H9 (cell line): ENCODE measurements around the gene ABHD13. TPM values are rescaled to one million over a fixed set of nuclear protein-coding genes. Genes with fewer than 3 reads are reported as not detected.

ENCODE experiments used
- DNase-seq: peaks from one replicate; pipeline ENCODE4 v3.0.0-alpha.2; 2017
- H2AFZ ChIP-seq: one replicate; pipeline ENCODE4 v1.6.1; 2013; ENCODE audit warnings: mild to moderate bottlenecking, low read length, control low read depth, moderate library complexity
- H2AK5ac ChIP-seq: 2 replicates; pipeline ENCODE4 v1.6.1; 2013; ENCODE audit warnings: low read length, control low read depth, mixed read lengths; ENCODE audit not compliant: insufficient read length
- H2BK120ac ChIP-seq: one replicate; pipeline ENCODE4 v1.6.1; 2013; ENCODE audit warnings: low read depth, mild to moderate bottlenecking, low read length, control low read depth, inconsistent platforms; ENCODE audit not compliant: poor library complexity, severe bottlenecking
- H2BK12ac ChIP-seq: 2 replicates; pipeline ENCODE4 v1.6.1; 2013; ENCODE audit warnings: low read length, control low read depth, mixed read lengths, low read depth; ENCODE audit not compliant: insufficient read length
- H2BK15ac ChIP-seq: 2 replicates; pipeline ENCODE4 v1.6.1; 2013; ENCODE audit warnings: low read depth, low read length, control low read depth
- H2BK20ac ChIP-seq: one replicate; pipeline ENCODE4 v1.6.1; 2013; ENCODE audit warnings: low read depth, mild to moderate bottlenecking, low read length, control low read depth, inconsistent platforms; ENCODE audit not compliant: poor library complexity, severe bottlenecking
- H2BK5ac ChIP-seq: 2 replicates; pipeline ENCODE4 v1.6.1; 2013; ENCODE audit warnings: low read length, control low read depth, mixed read lengths; ENCODE audit not compliant: insufficient read length
- H3K14ac ChIP-seq: 2 replicates; pipeline ENCODE4 v1.6.1; 2013; ENCODE audit warnings: low read length, control low read depth; ENCODE audit not compliant: insufficient read depth
- H3K18ac ChIP-seq: 2 replicates; pipeline ENCODE4 v1.6.1; 2013; ENCODE audit warnings: low read depth, mild to moderate bottlenecking, mixed read lengths, low read length, control low read depth; ENCODE audit not compliant: insufficient read length
- H3K23ac ChIP-seq: 2 replicates; pipeline ENCODE4 v1.6.1; 2013; ENCODE audit warnings: low read length, control low read depth, mixed read lengths, low read depth; ENCODE audit not compliant: insufficient read length
- H3K23me2 ChIP-seq: 2 replicates; pipeline ENCODE4 v1.6.1; 2013; ENCODE audit warnings: low read depth, mild to moderate bottlenecking, mixed read lengths, low read length, control low read depth; ENCODE audit not compliant: insufficient read length, poor library complexity, severe bottlenecking
- H3K27ac ChIP-seq: 2 replicates; pipeline ENCODE4 v1.5.1; 2013; ENCODE audit warnings: low read length, control low read depth, mixed read lengths, low read depth; ENCODE audit not compliant: insufficient read length
- H3K27me3 ChIP-seq: 2 replicates; pipeline ENCODE4 v1.6.1; 2013; ENCODE audit warnings: low read length, control low read depth, inconsistent platforms; ENCODE audit not compliant: insufficient read depth
- H3K4ac ChIP-seq: 2 replicates; pipeline ENCODE4 v1.6.1; 2013; ENCODE audit warnings: low read depth, mild to moderate bottlenecking, control low read depth, inconsistent platforms, low read length, moderate library complexity
- H3K4me1 ChIP-seq: 2 replicates; pipeline ENCODE4 v1.6.1; 2013; ENCODE audit warnings: low read length, control low read depth, inconsistent platforms; ENCODE audit not compliant: insufficient read depth
- H3K4me2 ChIP-seq: 2 replicates; pipeline ENCODE4 v1.6.1; 2013; ENCODE audit warnings: low read length, control low read depth, mixed read lengths; ENCODE audit not compliant: insufficient read length, insufficient read depth
- H3K56ac ChIP-seq: 2 replicates; pipeline ENCODE4 v1.6.1; 2013; ENCODE audit warnings: low read depth, mild to moderate bottlenecking, mixed read lengths, low read length, control low read depth; ENCODE audit not compliant: insufficient read length
- H3K79me1 ChIP-seq: 2 replicates; pipeline ENCODE4 v1.6.1; 2013; ENCODE audit warnings: low read depth, mild to moderate bottlenecking, moderate library complexity, low read length, control low read depth, inconsistent platforms; ENCODE audit not compliant: insufficient read depth, poor library complexity, severe bottlenecking
- H3K79me2 ChIP-seq: 2 replicates; pipeline ENCODE4 v1.6.1; 2013; ENCODE audit warnings: low read length, control low read depth, inconsistent platforms; ENCODE audit not compliant: insufficient read depth
- H3K9ac ChIP-seq: 2 replicates; pipeline ENCODE4 v1.6.1; 2013; ENCODE audit warnings: low read length, control low read depth, mixed read lengths; ENCODE audit not compliant: insufficient read length; ENCODE audit errors: extremely low read depth
- H3K9me3 ChIP-seq: one replicate; pipeline ENCODE4 v1.6.1; 2013; ENCODE audit warnings: low read depth, low read length, inconsistent platforms; ENCODE audit not compliant: control insufficient read depth
- H3T11ph ChIP-seq: one replicate; pipeline ENCODE4 v1.6.1; 2013; ENCODE audit warnings: mild to moderate bottlenecking, low read length, control low read depth, inconsistent platforms
- H4K20me1 ChIP-seq: one replicate; pipeline ENCODE4 v1.6.1; 2013; ENCODE audit not compliant: control insufficient read depth, insufficient read length, insufficient read depth
- H4K5ac ChIP-seq: 2 replicates; pipeline ENCODE4 v1.6.1; 2013; ENCODE audit warnings: low read depth, mild to moderate bottlenecking, mixed read lengths, low read length, control low read depth; ENCODE audit not compliant: insufficient read length
- H4K8ac ChIP-seq: replicated peaks from 2 replicates; pipeline ENCODE4 v1.6.1; 2013; ENCODE audit warnings: low read length, control low read depth, mixed read lengths, low read depth; ENCODE audit not compliant: insufficient read length
- H4K91ac ChIP-seq: 2 replicates; pipeline ENCODE4 v1.6.1; 2013; ENCODE audit warnings: low read depth, mild to moderate bottlenecking, moderate library complexity, mixed read lengths, low read length, control low read depth; ENCODE audit not compliant: insufficient read length
- H3K27ac Mint-ChIP-seq, 3 experiments: 2 replicates in 2 of 3; 3 replicates in 1 of 3; pipeline ENCODE4 v1.8.0; 2020 to 2021; ENCODE audit warnings: mixed read lengths in 3 of 3, mild to moderate bottlenecking in 1 of 3, moderate library complexity in 1 of 3
- H3K27me3 Mint-ChIP-seq: 2 replicates; pipeline ENCODE4 v1.8.0; 2021; ENCODE audit warnings: low read depth, mild to moderate bottlenecking, moderate library complexity, mixed read lengths
- H3K36me3 Mint-ChIP-seq, 3 experiments: 2 replicates in 2 of 3; 3 replicates in 1 of 3; pipeline ENCODE4 v1.8.0; 2020 to 2021; ENCODE audit warnings: low read depth in 3 of 3, mixed read lengths in 3 of 3; ENCODE audit not compliant: insufficient read depth in 1 of 3
- H3K4me1 Mint-ChIP-seq, 2 experiments: 2 replicates each; pipeline ENCODE4 v1.8.0; 2020; ENCODE audit warnings: mixed read lengths in 2 of 2
- H3K4me3 Mint-ChIP-seq, 2 experiments: 2 replicates in 1 of 2; 3 replicates in 1 of 2; pipeline ENCODE4 v1.8.0; 2020 to 2021; ENCODE audit warnings: mild to moderate bottlenecking in 2 of 2, mixed read lengths in 2 of 2, moderate library complexity in 1 of 2
- H3K9me3 Mint-ChIP-seq, 2 experiments: 2 replicates in 1 of 2; 3 replicates in 1 of 2; pipeline ENCODE4 v1.8.0; 2020; ENCODE audit warnings: mild to moderate bottlenecking in 2 of 2, mixed read lengths in 2 of 2, moderate library complexity in 1 of 2
- CTCF ChIP-seq: fragments of 200-600 bp; sonication (generic); conservative IDR thresholded peaks from 3 replicates; pipeline ENCODE4 v1.8.0; 2021; ENCODE audit warnings: antibody characterized with exemption, mild to moderate bottlenecking
- WGBS: extraction: QIAGEN DNeasy Blood & Tissue Kit; methylation state at CpG from one replicate; pipeline ENCODE4 v1.1.7; 2013; ENCODE audit warnings: missing lambda C conversion rate, low lambda C conversion rate, mixed read lengths; ENCODE audit not compliant: insufficient read length; ENCODE audit errors: extremely low coverage; 5-methylcytosine and 5-hydroxymethylcytosine counted together
- total RNA-seq: library from RNA; stranded (reverse); gene quantifications from 2 replicates; pipeline ENCODE4 v1.2.1, GENCODE V29; 2021

ABHD13 gene
- total RNA-seq, 1 experiment from 2014 or later, result 6.2 TPM

DNA sequence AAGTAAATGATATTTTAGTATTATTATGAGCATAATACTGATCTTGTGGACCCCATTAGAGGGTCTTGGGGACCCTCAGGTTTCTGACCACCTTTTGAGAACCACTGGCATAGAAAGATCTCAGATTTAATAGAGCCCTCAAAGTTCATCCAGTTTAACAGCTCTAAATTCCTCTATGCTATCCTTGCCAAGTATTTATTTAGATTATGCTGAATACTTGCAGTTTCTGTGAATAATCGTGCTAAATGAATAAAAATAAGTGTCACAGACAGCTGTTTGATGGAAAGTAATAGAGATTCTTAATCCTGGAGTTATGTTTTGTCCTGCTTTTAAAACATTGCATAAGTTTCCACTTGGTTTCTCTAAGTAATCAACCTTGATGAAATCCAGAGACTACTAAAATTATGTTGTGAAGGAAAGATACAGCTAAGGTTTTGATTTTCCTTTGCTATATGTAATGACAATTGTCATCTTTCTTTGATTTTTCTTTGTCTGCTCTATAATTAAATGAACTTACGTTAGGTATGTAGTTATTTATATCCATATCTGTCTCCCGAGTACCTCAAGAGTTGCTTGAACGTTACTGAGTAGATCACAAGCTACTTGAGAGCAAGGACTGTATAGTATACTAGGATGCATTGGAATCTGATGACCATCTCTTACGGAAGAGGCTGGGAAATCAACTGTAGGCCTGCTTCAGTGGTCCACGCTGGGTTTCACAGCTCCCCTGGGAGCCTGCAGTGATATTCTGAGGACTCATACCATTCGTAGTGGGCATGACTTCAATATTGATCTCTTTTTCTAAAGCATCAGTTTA, 5.7 kb downstream of the ABHD13 start:
- Histone ChIP-seq H2AK5ac (no peak overlapping the region), H2BK15ac (no peak overlapping the region), H3K79me1 (peaks cover 3% of the 10 kb centered on the region), H2BK20ac (no peak overlapping the region), H3K18ac (no peak overlapping the region), H3K27me3 (no peaks in the 10 kb centered on the region), H4K20me1 (no peaks in the 10 kb centered on the region), H4K5ac (no peak overlapping the region), H3K4ac (no peak overlapping the region), H3K4me1 (no peaks in the 10 kb centered on the region), H3K4me2 (no peak overlapping the region), H3K14ac (no peak overlapping the region), H2BK120ac (no peak overlapping the region), H2BK12ac (no peak overlapping the region), H3K79me2 (peaks cover 5% of the 10 kb centered on the region; the same call in 1 of the 2 replicates), H3K9me3 (no peaks in the 10 kb centered on the region), H3K56ac (no peak overlapping the region), H3K27ac (no peak overlapping the region), H2BK5ac (no peak overlapping the region), H3T11ph (no peak overlapping the region), H4K91ac (no peak overlapping the region), H3K9ac (no peak overlapping the region), H2AFZ (no peak overlapping the region), H3K23me2 (peaks cover 1% of the 10 kb centered on the region), H3K23ac (no peak overlapping the region), H4K8ac (no peak overlapping the region)
- WGBS, result no CpG with 5 or more reads among the region's 7 CpGs
- Mint-ChIP-seq H3K27me3 (no peaks in the 10 kb centered on the region), H3K4me1 (peaks cover 11 to 14% of the 10 kb centered on the region in 2 experiments), H3K36me3 (no peaks in the 10 kb centered on the region), H3K4me3 (no peak overlapping the region), H3K9me3 (no peaks in the 10 kb centered on the region), H3K27ac (no peak overlapping the region)
- TF ChIP-seq CTCF, result no peak
- no peak for DNase-seq
